DMS53 treated with DMSO at 0.1 percent for 48 hours (cell line): ENCODE results near the gene TMOD4.
A peak's percentile ranks its signal among the peaks of the same experiment; 100 is the strongest.

Source experiments
- DNase-seq: peaks from one replicate; lab custom pipeline; 2025; ENCODE audit not compliant: unreplicated experiment; lab: John Stamatoyannopoulos, UW

The TMOD4 gene

GRCh38 chr1:151143986-151144385 lies 31.8 kb downstream of the TMOD4 start:
- no peak for DNase-seq

GRCh38 chr1:151143057-151143435 lies 32.7 kb downstream of the TMOD4 start:
- DNase-seq, result no peak

- no peak for DNase-seq
Measured at GRCh38 chr1:151142411-151143056, 33.2 kb downstream of the TMOD4 start.

GRCh38 chr1:151137789-151138188 lies 38.0 kb downstream of the TMOD4 start:
- no peak for DNase-seq

- DNase-seq, result no peak
Measured at GRCh38 chr1:151135433-151136385, 40.1 kb downstream of the TMOD4 start.

- DNase-seq, result no peak
Measured at GRCh38 chr1:151134991-151135390, 40.8 kb downstream of the TMOD4 start.

- peak; percentile 12 for DNase-seq
Measured at GRCh38 chr1:151134396-151134795, 41.4 kb downstream of the TMOD4 start.

GRCh38 chr1:151133018-151133806 lies 42.6 kb downstream of the TMOD4 start:
- no peak for DNase-seq

GRCh38 chr1:151132335-151133017 lies 43.3 kb downstream of the TMOD4 start:
- DNase-seq, result no peak

- DNase-seq, result peak; percentile 33
Measured at GRCh38 chr1:151131701-151132334, 44.0 kb downstream of the TMOD4 start.

- peak; percentile 81 for DNase-seq
Measured at GRCh38 chr1:151130987-151131586, 44.7 kb downstream of the TMOD4 start.

GRCh38 chr1:151128800-151129199 lies 47.0 kb downstream of the TMOD4 start:
- no peak for DNase-seq

- DNase-seq, result no peak
Measured at GRCh38 chr1:151124763-151125403, 50.9 kb downstream of the TMOD4 start.
